Breast epithelium (tissue), 4 donors: ENCODE results near the gene TRPC4AP. TPM values are rescaled to one million over a fixed set of nuclear protein-coding genes. Genes with fewer than 3 reads are reported as not detected.

Experiments used
- DNase-seq, 2 donors: peaks; one replicate each; pipeline ENCODE4 v3.0.0-alpha.2; 2019; ENCODE audit warnings: low spot score in 2 of 2
- H3K27ac ChIP-seq, 2 donors: fragments of 200-600 bp; sonication (generic) in 1 of 2; one replicate each; pipeline ENCODE4 v1.5.1; 2016 to 2019; ENCODE audit warnings: mild to moderate bottlenecking in 1 of 2
- H3K27me3 ChIP-seq, 2 donors: fragments of 200-600 bp; sonication (generic) in 1 of 2; one replicate each; pipeline versions ENCODE4 v1.5.1 to v1.6.0; 2017 to 2019; ENCODE audit warnings: control low read depth in 1 of 2, mild to moderate bottlenecking in 1 of 2
- H3K36me3 ChIP-seq: fragments of 200-600 bp; one replicate; pipeline ENCODE4 v1.5.1; 2019
- H3K4me1 ChIP-seq, 2 donors: fragments of 200-600 bp; sonication (generic); one replicate each; pipeline ENCODE4 v1.5.1; 2016 to 2019; ENCODE audit warnings: control low read depth in 1 of 2
- H3K4me3 ChIP-seq, 3 donors: fragments of 200-600 bp; sonication (generic); 1 replicate in 2 of 3; 2 replicates in 1 of 3; pipeline ENCODE4 v1.5.1; 2016 to 2019; ENCODE audit warnings: mild to moderate bottlenecking in 3 of 3, moderate library complexity in 2 of 3
- H3K9me3 ChIP-seq, 2 donors: fragments of 200-600 bp; sonication (generic) in 1 of 2; one replicate each; pipeline ENCODE4 v1.5.1; 2016 to 2019; ENCODE audit warnings: control low read depth in 1 of 2
- POLR2A ChIP-seq: fragments of 450-650 bp; IDR thresholded peaks from one replicate; pipeline ENCODE4 v1.6.1; 2016; ENCODE audit warnings: antibody characterized with exemption, mild to moderate bottlenecking, moderate library complexity
- POLR2AphosphoS5 ChIP-seq, 3 donors: sonication (generic); formaldehyde crosslinking; IDR thresholded peaks; one replicate each; pipeline ENCODE4 v1.6.1; 2017; ENCODE audit warnings: antibody characterized with exemption in 3 of 3
- intact Hi-C: fragments of 100-400 bp; cut with DNase I; formaldehyde crosslinking; loops from one replicate; pipeline ENCODE4 v1.15.1; 2023; ENCODE audit warnings: low total_unique reads
- total RNA-seq, 3 donors: library from RNA; depleted of rRNA; stranded (reverse); fragments of >200 nt; gene quantifications; one replicate each; pipeline ENCODE4 v1.1.0, GENCODE V29; 2016
- TF ChIP-seq, protein P1 (sequence below), 3 donors: fragments of 450-650 bp; IDR thresholded peaks; one replicate each; pipeline ENCODE4 v1.5.1; 2016 to 2017; ENCODE audit warnings: antibody characterized with exemption in 3 of 3, mild to moderate bottlenecking in 3 of 3, moderate library complexity in 3 of 3

Gene TRPC4AP
- total RNA-seq, 3 donors from 2014 or later, result 62.6 to 71.7 (median 69.5) TPM

DNA sequence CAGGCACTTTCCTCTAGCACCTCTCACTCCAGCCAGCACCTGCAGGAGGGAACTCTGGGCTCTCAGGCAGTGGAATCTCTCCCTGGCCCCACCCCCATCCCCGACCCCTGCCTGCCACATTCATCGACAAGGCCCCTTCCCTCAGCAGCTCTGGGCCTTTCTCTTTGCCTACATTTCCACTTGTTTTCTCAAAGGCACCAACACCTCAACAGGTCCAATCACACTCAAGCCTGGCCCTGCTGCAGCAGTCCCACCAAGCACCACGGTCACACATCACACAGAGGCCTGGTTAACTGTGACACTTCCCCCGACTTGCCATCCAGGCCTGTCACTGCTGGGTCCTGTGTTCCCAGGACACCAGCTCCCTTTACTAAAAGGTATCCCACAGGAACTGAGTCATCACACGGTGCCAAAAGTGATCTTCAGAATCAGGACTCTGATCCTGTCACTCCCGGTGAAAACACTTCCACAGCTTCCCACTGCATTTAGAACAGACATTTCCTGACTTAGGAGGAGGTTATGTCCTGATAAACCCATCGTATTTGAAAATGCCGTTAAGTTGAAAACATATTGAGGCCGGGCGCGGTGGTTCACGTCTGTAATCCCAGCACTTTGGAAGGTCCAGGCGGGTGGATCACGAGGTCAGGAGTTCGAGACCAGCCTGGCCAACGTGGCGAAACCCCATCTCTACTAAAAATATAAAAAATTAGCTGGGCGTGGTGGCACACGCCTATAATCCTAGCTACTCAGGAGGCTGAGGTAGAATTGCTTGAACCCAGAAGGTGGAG is 82.0 kb downstream of the TRPC4AP start:
- Histone ChIP-seq H3K9me3 (no peaks in the 10 kb centered on the region), H3K4me1 (no peaks in the 10 kb centered on the region), H3K4me3 (no peak overlapping the region), H3K36me3 (peaks cover 3% of the 10 kb centered on the region), H3K27ac (peak overlapping the region in 1 of 2 donors; percentile 4), H3K27me3 (no peaks in the 10 kb centered on the region)
- DNase-seq, result peak in 1 of 2 donors; percentile 12
- TF ChIP-seq POLR2A (no peak), POLR2AphosphoS5 (IDR thresholded peaks at IDR 0.05) (no peak)
- TF ChIP-seq, protein P1, sequence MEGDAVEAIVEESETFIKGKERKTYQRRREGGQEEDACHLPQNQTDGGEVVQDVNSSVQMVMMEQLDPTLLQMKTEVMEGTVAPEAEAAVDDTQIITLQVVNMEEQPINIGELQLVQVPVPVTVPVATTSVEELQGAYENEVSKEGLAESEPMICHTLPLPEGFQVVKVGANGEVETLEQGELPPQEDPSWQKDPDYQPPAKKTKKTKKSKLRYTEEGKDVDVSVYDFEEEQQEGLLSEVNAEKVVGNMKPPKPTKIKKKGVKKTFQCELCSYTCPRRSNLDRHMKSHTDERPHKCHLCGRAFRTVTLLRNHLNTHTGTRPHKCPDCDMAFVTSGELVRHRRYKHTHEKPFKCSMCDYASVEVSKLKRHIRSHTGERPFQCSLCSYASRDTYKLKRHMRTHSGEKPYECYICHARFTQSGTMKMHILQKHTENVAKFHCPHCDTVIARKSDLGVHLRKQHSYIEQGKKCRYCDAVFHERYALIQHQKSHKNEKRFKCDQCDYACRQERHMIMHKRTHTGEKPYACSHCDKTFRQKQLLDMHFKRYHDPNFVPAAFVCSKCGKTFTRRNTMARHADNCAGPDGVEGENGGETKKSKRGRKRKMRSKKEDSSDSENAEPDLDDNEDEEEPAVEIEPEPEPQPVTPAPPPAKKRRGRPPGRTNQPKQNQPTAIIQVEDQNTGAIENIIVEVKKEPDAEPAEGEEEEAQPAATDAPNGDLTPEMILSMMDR (IDR thresholded peaks at IDR 0.05), result no peak
- intact Hi-C loops, result no loop called here

DNA sequence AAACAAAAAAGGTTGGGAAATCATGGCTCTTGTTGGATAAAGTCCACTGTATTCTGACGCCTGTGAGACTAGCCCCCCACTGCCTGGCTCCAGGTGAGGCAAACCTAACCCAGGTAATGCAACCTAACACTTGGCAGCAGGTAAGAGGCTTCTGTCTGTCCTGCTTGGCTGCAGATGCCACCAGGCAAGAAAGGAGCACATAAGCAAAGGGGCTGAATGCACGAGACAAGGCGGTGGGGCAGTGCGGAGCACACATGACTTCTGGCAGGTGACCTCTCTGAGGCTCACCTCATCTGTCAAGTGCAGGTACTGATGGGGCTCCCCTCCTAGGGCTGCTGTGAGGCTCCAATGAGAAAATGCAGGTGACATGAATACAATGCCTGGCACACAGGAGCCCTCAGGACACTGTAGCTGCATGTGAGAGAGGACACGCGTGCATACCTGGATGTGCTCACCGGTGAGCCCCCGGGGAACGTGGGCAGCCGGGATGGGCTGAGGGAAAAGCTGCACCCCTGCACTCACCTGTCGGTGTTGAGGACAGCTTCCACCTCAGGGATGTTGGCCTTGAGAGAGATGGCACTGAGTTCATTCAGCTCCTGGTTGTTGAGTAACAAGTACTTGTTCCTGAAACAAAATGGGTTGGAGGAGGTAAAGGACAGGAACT is 82.8 kb downstream of the TRPC4AP start:
- H3K36me3 ChIP-seq, result peaks cover 11% of the 10 kb centered on the region
- H3K27ac ChIP-seq, result peak overlapping the region in 1 of 2 donors; percentile 4
- no peak for DNase-seq

DNA sequence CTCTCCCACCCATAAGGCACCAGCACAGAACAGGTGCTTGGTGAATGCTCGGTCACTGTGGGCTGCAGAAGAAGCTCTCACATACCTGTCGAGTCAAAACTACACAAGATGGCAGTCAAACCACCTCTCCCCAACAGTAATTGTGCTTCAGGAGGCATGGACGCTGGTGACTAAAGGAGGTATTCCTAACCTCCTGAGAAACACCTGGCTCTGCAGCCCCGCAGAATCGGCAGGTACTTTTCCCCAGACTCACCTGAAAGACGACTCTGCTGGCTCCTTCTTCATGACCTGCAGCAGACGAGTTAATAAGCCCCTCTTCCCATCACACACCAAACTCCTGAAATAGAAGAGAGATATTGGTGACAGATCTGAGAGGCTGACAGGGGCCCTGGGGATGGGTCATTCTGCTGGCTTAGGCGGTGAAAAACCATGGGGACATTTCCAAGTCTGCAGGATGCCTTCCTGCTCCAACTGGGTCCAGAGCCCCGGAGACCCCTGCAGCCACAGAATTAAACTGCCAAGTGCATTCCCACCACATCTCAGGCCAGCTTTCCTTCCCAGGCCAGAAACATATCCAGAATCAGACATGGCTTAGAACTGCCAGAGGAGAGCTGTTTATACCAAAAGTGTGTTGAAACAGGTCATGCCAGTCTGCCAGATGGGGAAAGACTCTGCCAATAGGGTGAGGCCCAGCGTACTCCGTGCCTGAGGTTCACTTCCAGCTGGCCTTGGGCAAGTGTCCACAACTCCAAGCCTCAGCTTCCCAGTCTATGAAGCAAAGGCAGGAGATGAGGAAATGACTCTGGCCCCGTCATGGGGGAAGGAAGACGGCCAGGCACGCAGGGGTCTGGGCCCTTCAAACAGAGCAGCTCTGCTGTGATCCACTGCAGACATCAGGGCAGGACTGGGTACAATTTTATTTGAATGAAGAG is 83.9 kb downstream of the TRPC4AP start:
- H3K4me3 ChIP-seq, result no peak overlapping the region
- no peaks in the 10 kb centered on the region for H3K4me1 ChIP-seq
- intact Hi-C loops, result no loop called here
- peak in 1 of 2 donors; percentile 48 for DNase-seq
- peak overlapping the region in 1 of 2 donors; percentile 36 for H3K27ac ChIP-seq
- H3K36me3 ChIP-seq, result peaks cover 20% of the 10 kb centered on the region
- no peaks in the 10 kb centered on the region for H3K27me3 ChIP-seq
- H3K9me3 ChIP-seq, result no peaks in the 10 kb centered on the region
- TF ChIP-seq POLR2A, result no peak
- peak in 1 of 3 donors; percentile 49 for TF ChIP-seq POLR2AphosphoS5 (IDR thresholded peaks at IDR 0.05)

More for the DNA sequence above, 82.8 kb downstream of the TRPC4AP start:
- intact Hi-C loops, result no loop called here
- Histone ChIP-seq H3K4me3 (no peak overlapping the region), H3K27me3 (no peaks in the 10 kb centered on the region), H3K4me1 (no peaks in the 10 kb centered on the region), H3K9me3 (no peaks in the 10 kb centered on the region)
- TF ChIP-seq POLR2AphosphoS5 (IDR thresholded peaks at IDR 0.05) (no peak), POLR2A (no peak)
- TF ChIP-seq, protein P1 (IDR thresholded peaks at IDR 0.05), result no peak

DNA sequence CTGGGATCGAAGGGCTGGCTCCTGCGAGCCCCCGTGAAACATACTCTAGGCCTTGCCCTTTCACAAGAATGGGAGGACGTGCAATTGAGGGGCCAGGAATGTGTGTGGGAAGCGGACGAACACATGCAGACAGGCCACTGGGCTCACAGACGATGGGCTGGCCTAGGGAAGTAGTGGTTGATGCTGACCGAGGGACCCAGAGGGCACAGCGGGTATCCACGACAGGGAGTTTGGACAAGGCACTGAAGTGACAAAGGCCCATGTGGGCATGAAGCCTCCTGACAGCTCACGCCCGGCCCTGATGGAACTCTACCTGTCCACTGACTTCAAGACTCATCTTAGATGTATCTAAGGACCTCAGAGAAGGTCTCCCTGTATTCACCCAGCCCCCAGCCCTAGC is 84.7 kb downstream of the TRPC4AP start:
- Histone ChIP-seq H3K36me3 (peaks cover 27% of the 10 kb centered on the region), H3K27me3 (no peaks in the 10 kb centered on the region), H3K9me3 (no peaks in the 10 kb centered on the region), H3K4me3 (no peak overlapping the region), H3K4me1 (no peaks in the 10 kb centered on the region), H3K27ac (peak overlapping the region; percentile 19 to 27)
- intact Hi-C loops, result no loop called here
- TF ChIP-seq POLR2AphosphoS5 (IDR thresholded peaks at IDR 0.05) (no peak), POLR2A (no peak)
- TF ChIP-seq, protein P1 (IDR thresholded peaks at IDR 0.05), result no peak
- DNase-seq, result no peak

DNA sequence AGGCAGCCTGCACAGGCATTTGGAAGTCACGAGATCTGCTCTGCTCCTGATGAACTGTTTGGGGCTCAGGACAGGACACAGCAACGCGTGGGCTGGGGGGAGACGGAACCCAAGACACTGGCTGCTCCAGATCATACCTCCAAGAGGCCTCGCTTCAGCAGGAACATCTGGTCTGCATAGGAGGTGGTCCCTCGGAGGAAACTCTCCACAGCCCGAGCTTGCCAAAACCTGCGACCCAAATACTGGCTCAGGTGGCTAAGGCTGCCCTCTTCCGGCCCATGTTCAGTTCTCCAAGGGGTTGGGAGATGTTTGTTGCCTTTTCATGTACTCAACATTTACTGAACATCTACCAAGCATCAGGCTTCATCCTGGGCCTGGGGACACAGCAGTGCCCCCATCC is 85.2 kb downstream of the TRPC4AP start:
- no peak for DNase-seq
- no peaks in the 10 kb centered on the region for H3K27me3 ChIP-seq
- intact Hi-C loops, result no loop called here
- H3K9me3 ChIP-seq, result no peaks in the 10 kb centered on the region
- H3K36me3 ChIP-seq, result peaks cover 32% of the 10 kb centered on the region
- TF ChIP-seq POLR2AphosphoS5 (IDR thresholded peaks at IDR 0.05), result no peak
- TF ChIP-seq, protein P1 (IDR thresholded peaks at IDR 0.05), result no peak
- TF ChIP-seq POLR2A, result no peak
- H3K4me3 ChIP-seq, result no peak overlapping the region
- H3K27ac ChIP-seq, result peak overlapping the region; percentile 19 to 27
- no peaks in the 10 kb centered on the region for H3K4me1 ChIP-seq
